ENCODE data around the gene KSR1.

- no peak for TF ChIP-seq CTCF (IDR thresholded peaks at IDR 0.05)
- TF ChIP-seq POLR2A (IDR thresholded peaks at IDR 0.05): no peak
- TF ChIP-seq POLR2AphosphoS5 (IDR thresholded peaks at IDR 0.05): no peak
- TF ChIP-seq EP300 (IDR thresholded peaks at IDR 0.05): no peak
These were observed 3.2 kb downstream of the KSR1 start for GRCh38 chr17:27459433-27459832.
